Cortex of kidney (tissue), 1 donor: ENCODE measurements around the gene MGMT.

Experiments used
- DNase-seq: peaks from one replicate; lab custom pipeline; 2025; lab: John Stamatoyannopoulos, UW

Gene MGMT

GRCh38 chr10:129773359-129773990 is 306.4 kb downstream of the MGMT start:
- DNase-seq = no peak

DNA sequence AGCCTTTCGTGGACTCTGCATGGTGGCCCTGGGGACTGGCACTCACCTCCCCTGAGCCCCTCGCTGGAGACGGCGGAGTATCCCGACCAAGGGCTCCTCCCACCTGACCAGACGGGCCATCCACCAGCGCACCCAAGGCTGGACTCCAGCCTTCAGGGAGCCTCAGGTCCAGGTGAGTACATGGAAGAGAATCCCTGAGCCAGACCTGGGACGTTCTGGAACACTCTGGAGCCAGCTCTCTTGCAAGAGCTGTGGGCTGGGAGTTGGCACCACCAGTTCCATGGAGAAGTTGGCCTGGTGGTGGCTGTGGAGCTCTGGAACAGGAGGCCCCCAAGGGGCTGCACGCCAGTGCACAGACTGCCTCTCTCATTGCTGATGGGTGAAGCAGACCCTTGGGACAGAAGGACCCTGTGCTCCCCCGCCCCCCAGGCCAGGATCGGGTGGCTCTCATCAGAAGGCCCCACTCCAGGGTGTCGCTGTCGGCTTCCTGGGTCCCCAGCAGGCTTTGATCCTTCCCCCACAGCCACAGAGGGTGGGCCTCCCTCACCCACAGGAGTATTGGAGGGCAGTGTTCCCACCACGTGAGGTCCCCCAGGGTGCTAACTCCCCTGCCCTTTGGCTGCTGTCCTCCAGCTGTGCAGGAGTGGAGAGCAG is 307.2 kb downstream of the MGMT start:
- DNase-seq = no peak

GRCh38 chr10:129774736-129775401 is 307.8 kb downstream of the MGMT start:
- no peak for DNase-seq

GRCh38 chr10:129775681-129776080 is 308.6 kb downstream of the MGMT start:
- no peak for DNase-seq

- DNase-seq = no peak
Observed at GRCh38 chr10:129777687-129778086, 310.6 kb downstream of the MGMT start.

GRCh38 chr10:129778571-129778970 is 311.5 kb downstream of the MGMT start:
- DNase-seq = no peak

DNA sequence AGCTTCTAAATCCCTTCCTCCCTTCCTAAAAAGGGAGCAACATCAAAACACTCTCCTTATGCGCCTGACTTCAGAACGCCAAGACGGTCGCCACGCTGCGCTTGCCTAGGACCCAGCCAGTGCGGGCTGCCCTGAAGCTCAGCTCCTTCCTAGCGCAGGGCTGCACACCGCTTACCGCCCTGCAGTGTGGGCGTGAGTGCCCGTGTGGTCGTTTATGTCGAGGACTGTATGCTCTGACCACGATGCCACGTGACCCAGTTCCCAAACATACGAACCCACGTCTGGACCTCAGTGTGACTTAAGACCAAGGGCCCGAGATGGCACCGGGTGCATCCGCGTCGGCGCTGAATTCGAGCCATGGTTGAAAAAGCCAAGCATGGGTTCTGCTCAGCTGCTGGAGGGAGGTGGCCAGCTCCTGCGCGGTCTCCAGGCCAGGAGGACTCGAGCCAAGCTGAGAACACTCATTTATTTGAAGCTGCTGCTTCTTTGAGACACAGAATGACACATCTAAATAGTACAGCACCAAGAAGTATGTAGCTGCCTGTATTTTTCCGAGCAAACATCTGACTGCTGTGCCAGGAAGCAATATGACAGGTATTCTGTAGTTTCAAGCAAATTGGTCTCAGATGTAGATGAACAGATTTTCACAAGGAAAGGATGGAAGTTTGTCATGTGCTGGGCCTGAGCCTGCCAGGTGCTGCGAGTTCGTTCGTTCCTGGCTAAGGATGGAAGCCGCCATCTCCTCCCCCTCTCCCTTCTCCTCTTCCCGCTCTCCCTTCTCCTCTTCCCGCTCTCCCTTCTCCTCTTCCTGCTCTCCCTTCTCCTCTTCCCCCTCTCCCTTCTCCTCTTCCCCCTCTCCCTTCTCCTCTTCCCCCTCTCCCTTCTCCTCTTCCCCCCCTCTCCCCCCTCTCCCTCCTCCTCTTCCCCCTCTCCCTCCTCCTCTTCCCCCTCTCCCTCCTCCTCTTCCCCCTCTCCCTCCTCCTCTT is 312.4 kb downstream of the MGMT start:
- DNase-seq = no peak

- DNase-seq = no peak
Observed at GRCh38 chr10:129780198-129780597, 313.2 kb downstream of the MGMT start.

DNA sequence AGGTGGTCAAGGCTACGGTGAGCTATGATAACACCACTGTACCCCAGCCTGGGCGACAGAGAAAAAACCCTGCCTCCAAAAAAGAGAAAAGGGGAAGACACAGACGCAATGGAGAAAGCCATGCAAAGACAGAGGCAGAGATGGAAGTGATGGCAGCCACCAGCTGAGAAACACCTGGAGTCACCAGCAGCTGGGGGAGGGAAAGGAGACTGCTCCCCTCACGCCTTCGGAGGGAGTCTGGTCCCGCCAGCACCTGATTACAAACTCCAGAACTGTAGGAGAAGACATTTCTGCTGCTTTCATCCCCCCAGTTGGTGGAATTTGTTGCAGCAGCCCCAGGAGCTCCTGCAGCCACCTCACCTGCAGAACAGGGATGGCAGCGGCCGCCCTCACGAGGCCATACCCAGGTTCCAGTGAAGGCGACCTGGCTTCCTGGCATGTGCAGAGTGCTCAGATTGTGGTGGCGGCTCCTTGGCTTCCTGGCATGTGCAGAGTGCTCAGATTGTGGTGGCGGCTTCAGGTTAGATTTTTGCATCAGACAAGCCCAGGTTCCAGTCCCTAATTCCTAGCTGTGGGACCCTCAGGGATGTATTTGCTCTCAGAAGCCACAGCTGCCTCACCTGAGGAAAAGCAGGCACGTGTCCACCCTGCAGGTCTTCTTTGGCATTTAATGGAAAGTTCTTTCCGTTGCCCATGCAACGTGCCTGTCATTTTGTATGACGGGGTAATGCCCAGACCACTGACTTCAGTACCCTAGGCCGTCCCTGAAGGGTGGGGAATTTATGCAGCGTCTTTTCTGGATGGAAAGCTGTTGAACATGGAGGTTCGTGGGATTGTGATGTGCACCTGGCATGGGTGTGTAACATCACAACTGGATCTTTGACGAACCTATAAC is 314.1 kb downstream of the MGMT start:
- DNase-seq = no peak

DNA sequence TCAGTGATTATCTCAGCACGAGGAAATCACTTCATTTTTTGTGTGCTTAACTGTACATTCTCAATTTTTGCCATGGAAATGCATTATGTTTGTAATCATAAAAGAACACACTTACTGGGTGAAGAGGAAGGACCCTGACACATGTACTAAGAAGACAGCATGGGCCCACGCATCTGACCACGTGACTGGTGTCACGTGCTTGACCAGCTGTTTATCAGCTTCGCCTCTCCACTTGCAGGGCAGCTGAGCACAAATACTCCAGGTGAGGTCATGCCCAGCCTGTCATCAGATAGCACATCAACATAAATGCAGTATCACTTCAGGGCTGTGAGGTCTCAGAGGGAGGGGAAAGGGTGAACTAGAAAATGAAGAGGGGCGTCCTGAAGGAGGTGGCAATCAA is 317.2 kb downstream of the MGMT start:
- no peak for DNase-seq

GRCh38 chr10:129784891-129785290 is 317.9 kb downstream of the MGMT start:
- no peak for DNase-seq

DNA sequence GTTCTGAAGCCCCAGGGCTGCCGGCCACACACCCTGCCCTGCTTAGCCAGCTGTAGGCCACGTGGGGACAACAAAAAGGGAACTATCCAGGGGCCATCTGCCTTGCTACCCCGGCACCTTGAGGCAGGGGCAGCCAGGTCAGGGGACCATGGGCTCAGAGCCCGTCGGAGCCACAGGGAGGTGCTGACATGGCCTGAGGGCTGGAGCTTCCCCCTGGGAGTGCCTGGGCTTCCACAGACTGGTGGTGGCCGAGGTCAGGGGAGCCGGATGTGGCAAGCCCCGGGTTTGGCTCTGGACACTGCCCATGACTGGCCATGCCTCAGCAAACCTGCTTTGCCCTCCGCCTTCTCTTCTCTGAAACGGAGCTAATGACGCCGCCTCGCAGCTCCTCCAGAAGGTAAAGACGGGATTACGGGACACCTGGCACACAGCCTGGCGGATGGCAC is 318.5 kb downstream of the MGMT start:
- DNase-seq = no peak

DNA sequence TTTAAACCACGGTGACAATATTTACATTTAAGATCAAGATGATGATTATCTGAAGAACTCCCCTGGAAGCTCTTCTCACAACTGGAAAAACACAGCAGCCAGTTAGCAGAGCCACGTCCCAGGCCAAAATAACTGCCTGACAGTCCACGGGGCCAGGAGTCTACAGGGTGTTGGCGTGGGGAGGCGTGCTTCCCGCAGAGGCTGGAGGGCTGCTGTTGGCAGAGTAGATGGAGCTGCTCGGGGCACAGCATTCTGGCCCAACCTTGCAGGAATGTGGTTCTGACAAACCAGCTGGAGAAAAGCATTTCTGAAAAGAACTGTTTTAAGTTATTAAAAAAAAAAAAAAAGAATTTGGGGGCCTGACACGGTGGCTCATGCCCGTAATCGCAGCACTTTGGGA is 319.2 kb downstream of the MGMT start:
- DNase-seq = no peak

- DNase-seq = no peak
Observed at GRCh38 chr10:129787557-129787956, 320.5 kb downstream of the MGMT start.

DNA sequence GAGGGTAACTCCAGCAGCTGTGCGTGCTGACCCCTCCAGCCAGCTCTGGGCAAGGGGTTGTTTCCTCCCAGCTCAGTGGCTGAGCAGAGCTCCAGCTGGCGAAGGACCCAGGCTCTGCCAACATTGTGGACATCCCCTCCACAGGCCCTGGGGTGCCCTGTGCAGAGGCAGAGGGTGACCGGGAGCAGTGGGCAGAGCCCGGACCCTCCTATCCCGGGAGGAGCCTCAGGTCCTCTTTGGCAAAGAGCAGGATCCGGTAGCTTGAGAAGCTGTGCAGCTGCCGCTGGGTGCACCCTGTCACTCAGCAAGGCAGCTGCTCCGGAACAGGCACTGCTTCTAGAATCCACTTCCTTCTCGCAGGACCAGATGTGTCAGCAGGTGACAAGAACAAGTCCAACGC is 321.2 kb downstream of the MGMT start:
- DNase-seq = no peak

GRCh38 chr10:129790715-129791446 is 323.8 kb downstream of the MGMT start:
- DNase-seq = no peak

DNA sequence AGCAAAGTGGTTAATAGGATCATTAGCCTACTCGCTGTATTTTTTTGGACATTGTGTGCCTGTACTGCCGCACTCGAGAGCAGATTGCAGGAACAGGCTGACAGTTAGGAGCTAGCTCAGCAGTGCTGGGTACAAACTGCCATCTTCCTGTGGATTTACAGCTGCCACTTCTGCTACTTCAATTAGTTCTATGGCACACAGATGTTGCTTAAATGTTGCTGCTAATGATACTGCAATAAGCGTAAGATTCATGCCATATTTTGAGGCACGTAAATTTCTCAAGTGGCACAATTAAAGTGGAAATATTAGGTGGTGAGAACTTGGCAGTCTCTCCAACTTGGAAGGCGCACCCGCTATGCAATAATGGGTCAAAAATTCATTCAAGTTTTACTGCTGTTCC is 325.1 kb downstream of the MGMT start:
- no peak for DNase-seq

DNA sequence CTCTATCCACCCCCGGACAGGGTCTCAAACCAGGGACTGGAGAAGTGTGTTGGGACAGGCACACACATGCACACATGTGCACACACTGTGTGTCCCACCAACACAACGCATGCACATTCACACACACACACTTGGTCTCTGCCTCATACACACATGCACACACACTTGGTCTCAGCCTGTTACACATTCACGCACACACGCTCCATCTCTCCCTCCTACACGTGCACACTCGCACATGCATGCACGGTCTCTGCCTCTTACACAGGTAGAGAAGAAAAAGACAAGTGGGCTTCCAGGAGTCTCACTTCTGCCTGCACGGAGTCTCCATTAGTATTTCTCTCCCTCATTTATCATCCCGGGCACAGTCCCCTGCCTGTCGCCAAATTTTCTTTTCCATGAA is 325.8 kb downstream of the MGMT start:
- no peak for DNase-seq

- DNase-seq = no peak
Observed at GRCh38 chr10:129793479-129793878, 326.4 kb downstream of the MGMT start.

DNA sequence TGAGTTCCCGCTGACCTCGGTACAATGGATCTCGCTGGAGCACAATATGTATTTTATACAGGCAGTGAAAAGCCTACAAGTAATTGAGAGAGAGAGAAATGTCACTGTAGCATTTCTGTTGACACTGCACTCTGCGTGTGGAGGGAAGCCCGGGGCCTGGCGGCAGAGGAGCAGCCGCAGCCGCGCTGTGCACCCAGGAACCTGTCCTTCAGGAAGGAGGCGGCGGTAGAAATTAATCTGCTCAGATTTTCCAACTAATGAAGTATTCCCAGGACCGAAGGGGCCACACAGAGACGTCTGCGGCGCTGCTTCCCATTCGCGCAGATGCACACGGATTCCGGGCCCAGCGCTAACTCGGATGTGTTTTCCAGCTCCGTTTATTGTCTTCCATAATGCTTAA is 327.0 kb downstream of the MGMT start:
- DNase-seq = no peak
